Tibial nerve (tissue), 4 donors: Measurements from ENCODE around the gene SYNJ2.

Experiments used
- CTCF ChIP-seq, 5 experiments: fragments of 200-600 bp in 3 of 5; fragments of 450-650 bp in 2 of 5; sonication (generic) in 3 of 5; IDR thresholded peaks; one replicate each; pipeline ENCODE4 v1.5.1; 2016 to 2019; ENCODE audit warnings: antibody characterized with exemption in 5 of 5, mild to moderate bottlenecking in 3 of 5, moderate library complexity in 2 of 5
- EP300 ChIP-seq, 2 donors: sonication (generic); formaldehyde crosslinking; IDR thresholded peaks; one replicate each; pipeline ENCODE4 v1.6.1; 2017; ENCODE audit warnings: antibody characterized with exemption in 2 of 2, mild to moderate bottlenecking in 1 of 2
- POLR2A ChIP-seq, 2 donors: fragments of 450-650 bp; IDR thresholded peaks; one replicate each; pipeline ENCODE4 v1.6.1; 2017; ENCODE audit warnings: antibody characterized with exemption in 2 of 2, mild to moderate bottlenecking in 2 of 2, moderate library complexity in 2 of 2

GRCh38 chr6:158063736-158064135 lies 82.1 kb downstream of the SYNJ2 start:
- no peak for TF ChIP-seq CTCF (IDR thresholded peaks at IDR 0.05)
- no peak for TF ChIP-seq POLR2A (IDR thresholded peaks at IDR 0.05)
- TF ChIP-seq EP300 (IDR thresholded peaks at IDR 0.05): no peak
